SK-N-MC (cell line): ENCODE measurements around the gene EGFR.

Experiments used
- DNase-seq: peaks from one replicate; pipeline ENCODE4 v3.0.0-alpha.2; 2011; ENCODE audit warnings: low read depth, low spot score
- H3K27ac ChIP-seq: fragments of 200-600 bp; sonication (generic); 2 replicates; pipeline ENCODE4 v1.5.1; 2016; ENCODE audit warnings: mixed run types
- H3K36me3 ChIP-seq: fragments of 200-600 bp; sonication (generic); 2 replicates; pipeline ENCODE4 v1.6.1; 2017; ENCODE audit warnings: antibody characterized with exemption, low read length, mixed read lengths; ENCODE audit not compliant: insufficient read depth
- H3K4me3 ChIP-seq: fragments of 200-600 bp; sonication (generic); 2 replicates; pipeline ENCODE4 v1.5.1; 2016
- H3K9ac ChIP-seq: fragments of 200-600 bp; sonication (generic); 2 replicates; pipeline ENCODE4 v1.8.0; 2017; ENCODE audit warnings: mixed run types, mixed read lengths; ENCODE audit not compliant: insufficient read length
- H3K9me3 ChIP-seq: fragments of 200-600 bp; sonication (generic); 2 replicates; pipeline ENCODE4 v1.6.1; 2017; ENCODE audit warnings: low read depth, mild to moderate bottlenecking, antibody characterized with exemption, low read length, moderate library complexity, mixed read lengths
- EZH2 ChIP-seq: fragments of 200-600 bp; sonication (generic); IDR thresholded peaks from one replicate; pipeline ENCODE4 v1.6.1; 2017; ENCODE audit warnings: antibody characterized with exemption
- FOXP2 ChIP-seq: optimal IDR thresholded peaks from 2 replicates; pipeline ENCODE3; 2011; ENCODE audit warnings: mild to moderate bottlenecking, moderate library complexity; ENCODE audit not compliant: insufficient read depth; ENCODE audit errors: extremely low read length, control extremely low read depth
- POLR2AphosphoS5 ChIP-seq: IDR thresholded peaks from 2 replicates; pipeline ENCODE4 v1.6.1; 2012; ENCODE audit warnings: mild to moderate bottlenecking, low read depth, low read length, borderline replicate concordance

Gene EGFR

GRCh38 chr7:55084307-55084706 lies 65.5 kb downstream of the EGFR start:
- Histone ChIP-seq H3K9me3 (no peaks in the 10 kb centered on the region), H3K9ac (no peak overlapping the region), H3K4me3 (no peak overlapping the region), H3K27ac (no peak overlapping the region), H3K36me3 (no peaks in the 10 kb centered on the region)
- no peak for DNase-seq
- TF ChIP-seq EZH2 (no peak), POLR2AphosphoS5 (no peak), FOXP2 (no peak)

- no peak for TF ChIP-seq POLR2AphosphoS5
- TF ChIP-seq FOXP2, result no peak
- no peak for TF ChIP-seq EZH2
- peak overlapping the region; percentile 25; the same call in 1 of the 2 replicates for H3K27ac ChIP-seq
- H3K9me3 ChIP-seq, result no peaks in the 10 kb centered on the region
- H3K4me3 ChIP-seq, result peak overlapping the region; percentile 53
- no peak for DNase-seq
- H3K36me3 ChIP-seq, result no peaks in the 10 kb centered on the region
- no peak overlapping the region for H3K9ac ChIP-seq
Observed at GRCh38 chr7:55085511-55086412, 66.9 kb downstream of the EGFR start.

- no peak for TF ChIP-seq POLR2AphosphoS5
- TF ChIP-seq EZH2, result no peak
- no peak for TF ChIP-seq FOXP2
- no peaks in the 10 kb centered on the region for H3K36me3 ChIP-seq
- H3K9ac ChIP-seq, result no peak overlapping the region
- H3K9me3 ChIP-seq, result no peaks in the 10 kb centered on the region
- peak overlapping the region; percentile 43; the same call in 1 of the 2 replicates for H3K27ac ChIP-seq
- DNase-seq, result no peak
- peak overlapping the region; percentile 53 for H3K4me3 ChIP-seq
Observed at GRCh38 chr7:55086413-55087201, 67.8 kb downstream of the EGFR start.

GRCh38 chr7:55087521-55087961 lies 68.7 kb downstream of the EGFR start:
- DNase-seq, result no peak
- H3K9ac ChIP-seq, result no peak overlapping the region
- no peak for TF ChIP-seq FOXP2
- no peak for TF ChIP-seq POLR2AphosphoS5
- TF ChIP-seq EZH2, result no peak
- H3K36me3 ChIP-seq, result no peaks in the 10 kb centered on the region
- no peak overlapping the region for H3K4me3 ChIP-seq
- no peaks in the 10 kb centered on the region for H3K9me3 ChIP-seq
- H3K27ac ChIP-seq, result no peak overlapping the region

GRCh38 chr7:55088107-55088506 lies 69.3 kb downstream of the EGFR start:
- Histone ChIP-seq H3K9me3 (no peaks in the 10 kb centered on the region), H3K4me3 (no peak overlapping the region), H3K36me3 (no peaks in the 10 kb centered on the region), H3K27ac (no peak overlapping the region), H3K9ac (no peak overlapping the region)
- TF ChIP-seq POLR2AphosphoS5 (no peak), FOXP2 (no peak), EZH2 (no peak)
- no peak for DNase-seq

GRCh38 chr7:55088620-55089019 lies 69.8 kb downstream of the EGFR start:
- Histone ChIP-seq H3K36me3 (no peaks in the 10 kb centered on the region), H3K4me3 (no peak overlapping the region), H3K9ac (no peak overlapping the region), H3K9me3 (no peaks in the 10 kb centered on the region), H3K27ac (no peak overlapping the region)
- DNase-seq, result no peak
- TF ChIP-seq EZH2, result no peak
- no peak for TF ChIP-seq FOXP2
- no peak for TF ChIP-seq POLR2AphosphoS5

GRCh38 chr7:55092186-55092974 lies 73.6 kb downstream of the EGFR start:
- TF ChIP-seq FOXP2 (no peak), EZH2 (no peak), POLR2AphosphoS5 (no peak)
- no peak overlapping the region for H3K27ac ChIP-seq
- no peaks in the 10 kb centered on the region for H3K9me3 ChIP-seq
- H3K9ac ChIP-seq, result no peak overlapping the region
- H3K4me3 ChIP-seq, result no peak overlapping the region
- DNase-seq, result no peak
- no peaks in the 10 kb centered on the region for H3K36me3 ChIP-seq

GRCh38 chr7:55092975-55093373 lies 74.2 kb downstream of the EGFR start:
- DNase-seq, result no peak

More at GRCh38 chr7:55092975-55093373, 74.2 kb downstream of the EGFR start:
- no peak overlapping the region for H3K9ac ChIP-seq
- H3K9me3 ChIP-seq, result no peaks in the 10 kb centered on the region
- no peaks in the 10 kb centered on the region for H3K36me3 ChIP-seq
- no peak overlapping the region for H3K27ac ChIP-seq
- H3K4me3 ChIP-seq, result no peak overlapping the region
- no peak for TF ChIP-seq EZH2
- TF ChIP-seq FOXP2, result no peak
- no peak for TF ChIP-seq POLR2AphosphoS5
